H1 (cell line): ENCODE measurements around the gene DCDC2C. TPM values are rescaled to one million over a fixed set of nuclear protein-coding genes. Genes with fewer than 3 reads are reported as not detected.

Experiments used
- CTCF ChIA-PET: fragments of 300-600 bp; sonication (Branson Sonifier 250); formaldehyde crosslinking; loops from one replicate; lab custom pipeline; 2021; ENCODE audit not compliant: partially characterized antibody; lab: Charles Lee
- POLR2A ChIA-PET: fragments of 300-600 bp; sonication (Branson Sonifier 250); formaldehyde crosslinking; loops from one replicate; lab custom pipeline; 2021; ENCODE audit warnings: inconsistent platforms; ENCODE audit not compliant: partially characterized antibody; lab: Charles Lee
- DNase-seq, 2 experiments: peaks; one replicate each; pipeline versions ENCODE4 v3.0.0 to v3.0.0-alpha.2; 2010 to 2022; ENCODE audit warnings: low spot score in 2 of 2, low read depth in 1 of 2, mixed read lengths in 1 of 2
- FAIRE-seq: peaks from 2 replicates; lab custom pipeline; 2011; peaks lifted over from hg19 to GRCh38; lab: Jason Lieb, UNC
- H2AFZ ChIP-seq: 2 replicates; pipeline ENCODE4 v1.8.1; 2012; ENCODE audit warnings: low read length, inconsistent platforms
- H2AK5ac ChIP-seq: 2 replicates; pipeline ENCODE4 v1.6.1; 2013; ENCODE audit warnings: low read depth, low read length
- H2BK120ac ChIP-seq: replicated peaks from 2 replicates; pipeline ENCODE3; 2013; ENCODE audit warnings: low read depth, low read length, inconsistent platforms
- H2BK12ac ChIP-seq: 2 replicates; pipeline ENCODE4 v1.6.1; 2013; ENCODE audit warnings: low read depth, low read length
- H2BK15ac ChIP-seq: 2 replicates; pipeline ENCODE4 v1.6.1; 2013; ENCODE audit warnings: low read length
- H2BK20ac ChIP-seq: 2 replicates; pipeline ENCODE4 v1.6.1; 2013; ENCODE audit warnings: low read length
- H2BK5ac ChIP-seq: 2 replicates; pipeline ENCODE4 v1.6.1; 2013; ENCODE audit warnings: low read depth, low read length
- H3K14ac ChIP-seq: 2 replicates; pipeline ENCODE4 v1.6.1; 2013; ENCODE audit warnings: inconsistent platforms; ENCODE audit not compliant: insufficient read length
- H3K18ac ChIP-seq: 2 replicates; pipeline ENCODE4 v1.6.1; 2013; ENCODE audit warnings: low read length; ENCODE audit errors: extremely low read depth
- H3K23ac ChIP-seq: 2 replicates; pipeline ENCODE4 v1.6.1; 2013; ENCODE audit warnings: inconsistent platforms; ENCODE audit not compliant: insufficient read length
- H3K23me2 ChIP-seq: 2 replicates; pipeline ENCODE4 v1.6.1; 2013; ENCODE audit warnings: low read depth, low read length
- H3K27ac ChIP-seq: 2 replicates; pipeline ENCODE4 v1.6.1; 2011; ENCODE audit warnings: low read depth, low read length, inconsistent platforms
- H3K27me3 ChIP-seq, 4 experiments: replicated peaks in 1 of 4; 1 replicate in 1 of 4; 2 replicates in 3 of 4; pipeline versions ENCODE4 v1.6.1 to v1.8.1; 2011 to 2013; ENCODE audit warnings: low read length in 3 of 4, mild to moderate bottlenecking in 3 of 4, inconsistent platforms in 2 of 4, mixed read lengths in 2 of 4, moderate library complexity in 1 of 4; ENCODE audit not compliant: control insufficient read depth in 3 of 4, insufficient read depth in 3 of 4; ENCODE audit errors: extremely low read depth in 1 of 4
- H3K36me3 ChIP-seq, 4 experiments: 2 replicates each; pipeline versions ENCODE4 v1.6.1 to v1.8.1; 2011 to 2013; ENCODE audit warnings: mild to moderate bottlenecking in 4 of 4, low read length in 3 of 4, moderate library complexity in 2 of 4, control low read depth in 1 of 4, inconsistent platforms in 1 of 4; ENCODE audit not compliant: insufficient read depth in 4 of 4, control insufficient read depth in 2 of 4
- H3K4ac ChIP-seq: replicated peaks from 2 replicates; pipeline ENCODE3; 2013; ENCODE audit warnings: low read length, low read depth, mixed read lengths, inconsistent platforms; ENCODE audit not compliant: insufficient read length
- H3K4me1 ChIP-seq, 4 experiments: replicated peaks in 1 of 4; 1 replicate in 1 of 4; 2 replicates in 3 of 4; pipeline versions ENCODE4 v1.6.1 to v1.8.1; 2011 to 2013; ENCODE audit warnings: low read length in 3 of 4, inconsistent platforms in 2 of 4, mixed read lengths in 1 of 4; ENCODE audit not compliant: insufficient read depth in 4 of 4, control insufficient read depth in 3 of 4
- H3K4me2 ChIP-seq, 2 experiments: 2 replicates each; pipeline versions ENCODE4 v1.6.1 to v1.8.1; 2011 to 2013; ENCODE audit warnings: low read depth in 2 of 2, low read length in 2 of 2, control low read depth in 1 of 2, inconsistent platforms in 1 of 2, mild to moderate bottlenecking in 1 of 2; ENCODE audit not compliant: insufficient read depth in 1 of 2
- H3K4me3 ChIP-seq, 4 experiments: fragments of 200-600, 300-600 bp in 1 of 4; sonication (generic), shearing (Covaris generic), sonication (Bioruptor Twin) in 1 of 4; 2 replicates each; pipeline versions ENCODE4 v1.5.1 to v1.8.1; 2011 to 2016; ENCODE audit warnings: low read length in 4 of 4, low read depth in 3 of 4, control low read depth in 2 of 4, inconsistent platforms in 2 of 4, mild to moderate bottlenecking in 2 of 4, mixed read lengths in 1 of 4, moderate library complexity in 1 of 4; ENCODE audit not compliant: insufficient read depth in 2 of 4; ENCODE audit errors: extremely low read depth in 1 of 4
- H3K56ac ChIP-seq: replicated peaks from 2 replicates; pipeline ENCODE3; 2013; ENCODE audit warnings: low read depth, mild to moderate bottlenecking, mixed read lengths, low read length, inconsistent platforms; ENCODE audit not compliant: insufficient read length
- H3K79me1 ChIP-seq: 2 replicates; pipeline ENCODE4 v1.6.1; 2013; ENCODE audit warnings: low read depth, low read length, control low read depth
- H3K79me2 ChIP-seq, 2 experiments: 2 replicates each; pipeline versions ENCODE4 v1.6.1 to v1.8.1; 2012 to 2013; ENCODE audit warnings: low read length in 2 of 2, mild to moderate bottlenecking in 2 of 2, inconsistent platforms in 1 of 2; ENCODE audit not compliant: insufficient read depth in 2 of 2, control insufficient read depth in 1 of 2
- H3K9ac ChIP-seq, 4 experiments: replicated peaks in 1 of 4; 1 replicate in 1 of 4; 2 replicates in 3 of 4; pipeline versions ENCODE4 v1.6.1 to v1.8.1; 2011 to 2013; ENCODE audit warnings: low read depth in 3 of 4, low read length in 3 of 4, control low read depth in 2 of 4, mild to moderate bottlenecking in 2 of 4, moderate library complexity in 2 of 4, inconsistent platforms in 1 of 4; ENCODE audit errors: extremely low read depth in 1 of 4
- H3K9me3 ChIP-seq, 2 experiments: 2 replicates each; pipeline versions ENCODE4 v1.6.1 to v1.8.1; 2012 to 2013; ENCODE audit warnings: mild to moderate bottlenecking in 2 of 2, moderate library complexity in 2 of 2, control low read depth in 1 of 2, inconsistent platforms in 1 of 2, low read depth in 1 of 2, low read length in 1 of 2, mixed read lengths in 1 of 2; ENCODE audit not compliant: insufficient read depth in 2 of 2
- H4K20me1 ChIP-seq, 2 experiments: replicated peaks in 1 of 2; 2 replicates each; pipeline versions ENCODE3 to v1.8.1; 2011 to 2013; ENCODE audit warnings: inconsistent platforms in 2 of 2, low read length in 2 of 2, mild to moderate bottlenecking in 1 of 2; ENCODE audit not compliant: insufficient read depth in 2 of 2, control insufficient read depth in 1 of 2
- H4K5ac ChIP-seq: 2 replicates; pipeline ENCODE4 v1.6.1; 2013; ENCODE audit warnings: low read length, low read depth, mixed read lengths, inconsistent platforms; ENCODE audit not compliant: insufficient read length
- H4K8ac ChIP-seq: 2 replicates; pipeline ENCODE4 v1.8.0; 2013; ENCODE audit warnings: mild to moderate bottlenecking, moderate library complexity, low read length, inconsistent platforms; ENCODE audit not compliant: insufficient read depth; ENCODE audit errors: extremely low read depth
- H4K91ac ChIP-seq: replicated peaks from 2 replicates; pipeline ENCODE3; 2013; ENCODE audit warnings: low read length, mixed read lengths, inconsistent platforms; ENCODE audit not compliant: insufficient read length
- ATF2 ChIP-seq: IDR thresholded peaks from 2 replicates; pipeline ENCODE4 v1.6.1; 2012; ENCODE audit warnings: low read length, inconsistent platforms
- CTBP2 ChIP-seq: IDR thresholded peaks from 2 replicates; pipeline ENCODE4 v1.7.0; 2011; ENCODE audit warnings: borderline replicate concordance, mild to moderate bottlenecking, moderate library complexity, mixed read lengths, low read length; ENCODE audit not compliant: insufficient read depth, insufficient read length
- RNF2 ChIP-seq: fragments of 200-900, 300-1000 bp; sonication (generic); IDR thresholded peaks from 2 replicates; pipeline ENCODE4 v1.7.1; 2016; ENCODE audit warnings: borderline replicate concordance, low read depth, mild to moderate bottlenecking, antibody characterized with exemption, low read length; ENCODE audit not compliant: poor library complexity, severe bottlenecking; ENCODE audit errors: missing control alignments
- RXRA ChIP-seq: IDR thresholded peaks from 2 replicates; pipeline ENCODE4 v1.6.1; 2011; ENCODE audit warnings: low read depth, mild to moderate bottlenecking, low read length, moderate library complexity; ENCODE audit not compliant: insufficient read depth
- YY1 ChIP-seq: IDR thresholded peaks from 2 replicates; pipeline ENCODE4 v1.6.1; 2011; ENCODE audit warnings: low read depth, mild to moderate bottlenecking, low read length
- WGBS, 2 experiments: shearing (Covaris generic) in 1 of 2; methylation state at CpG; one replicate each; pipeline versions ENCODE4 v1.1.6 to v1.1.7; 2013 to 2015; ENCODE audit warnings: low lambda C conversion rate in 2 of 2, mixed read lengths in 2 of 2, inconsistent platforms in 1 of 2, low coverage in 1 of 2, missing lambda C conversion rate in 1 of 2; ENCODE audit not compliant: insufficient replicate concordance in 2 of 2, insufficient coverage in 1 of 2, insufficient read length in 1 of 2; ENCODE audit errors: extremely low coverage in 1 of 2, missing lambda C conversion rate in 1 of 2; 5-methylcytosine and 5-hydroxymethylcytosine counted together
- polyA plus RNA-seq, 7 experiments: library from polyadenylated mRNA; depleted of rRNA in 3 of 7; stranded (reverse) in 5 of 7; unstranded in 2 of 7; fragments of >200 nt in 5 of 7; fragments of 200-250 nt in 2 of 7; gene quantifications; 1 replicate in 5 of 7; 2 replicates in 1 of 7; 4 replicates in 1 of 7; pipeline versions ENCODE4 v1.2.1 to v1.2.3, GENCODE V29; 2011 to 2013; ENCODE audit warnings: missing spikeins in 2 of 7, mixed read lengths in 2 of 7
- total RNA-seq: library from RNA; stranded (reverse); fragmentation: NEBNext Ultra II Directional; extraction: Animal tissue kit (Norgen Biotek cat#: 25700); gene quantifications from 2 replicates; pipeline ENCODE4 v1.2.1, GENCODE V29; 2021

Gene DCDC2C
- total and polyA plus RNA-seq, 2 of the 8 experiments (the other 6 are each of a cell fraction or from before 2014, with no cell fraction given) = 0.50 TPM; not detected in 1

GRCh38 chr2:3755277-3755676, 51.9 kb downstream of the DCDC2C start:
- H2BK5ac ChIP-seq = no peak overlapping the region
- H3K27ac ChIP-seq = no peak overlapping the region
- H4K5ac ChIP-seq = no peak overlapping the region
- TF ChIP-seq RNF2 (no peak), CTBP2 (no peak), ATF2 (no peak), RXRA (no peak), YY1 (no peak)
- no peak overlapping the region for H2AFZ ChIP-seq
- H4K8ac ChIP-seq = no peak overlapping the region
- no peaks in the 10 kb centered on the region; a peak in 1 of 4 replicates for H3K79me2 ChIP-seq
- no peak for FAIRE-seq
- no peaks in the 10 kb centered on the region for H3K36me3 ChIP-seq
- H3K56ac ChIP-seq = no peak overlapping the region
- no peak overlapping the region for H3K4me3 ChIP-seq
- H3K18ac ChIP-seq = no peak overlapping the region
- H3K4me1 ChIP-seq = peaks cover 0 to 3% (median 1%) of the 10 kb centered on the region in 4 experiments; a peak in 1 of 7 replicates
- no peak overlapping the region for H3K4ac ChIP-seq
- H3K14ac ChIP-seq = no peak overlapping the region
- no peak overlapping the region for H4K91ac ChIP-seq
- H3K9ac ChIP-seq = no peak overlapping the region
- POLR2A ChIA-PET = no interaction called here
- no peaks in the 10 kb centered on the region; a peak in 1 of 4 replicates for H3K9me3 ChIP-seq
- no peaks in the 10 kb centered on the region for H3K27me3 ChIP-seq
- H2BK12ac ChIP-seq = no peak overlapping the region
- no peak overlapping the region for H3K4me2 ChIP-seq
- H2AK5ac ChIP-seq = no peak overlapping the region
- H3K79me1 ChIP-seq = no peaks in the 10 kb centered on the region
- CTCF ChIA-PET = interaction anchor here (1.0 to 2.3 kb wide), 4 partner anchors 14 to 29 kb away, joined by 3 to 17 read pairs (median 8); no protein-coding TSS in a partner anchor
- 81% methylated on average over 3 of the region's 3 CpGs; no CpG with 5 or more reads in 1 of the 2 experiments for WGBS, 2 experiments
- no peak overlapping the region for H2BK15ac ChIP-seq
- no peak overlapping the region for H3K23ac ChIP-seq
- H2BK120ac ChIP-seq = no peak overlapping the region
- H3K23me2 ChIP-seq = peaks cover 2% of the 10 kb centered on the region; the same call in 1 of the 2 replicates
- DNase-seq = no peak
- no peak overlapping the region for H2BK20ac ChIP-seq
- peaks cover 0 to 6% of the 10 kb centered on the region in 2 experiments for H4K20me1 ChIP-seq
